GM12875 (cell line): ENCODE data around the gene CRYZL1.
"Not testable (repeated sequence)": the region's sequence is repeated elsewhere in the genome, so short reads cannot be mapped to it uniquely, and the experiment has no call there.

Source experiments
- H3K4me3 ChIP-seq: one replicate; pipeline ENCODE4 v1.5.1; 2011; ENCODE audit warnings: low read depth, low read length, control low read depth
- CTCF ChIP-seq: IDR thresholded peaks from 2 replicates; pipeline ENCODE4 v1.5.1; 2011; ENCODE audit warnings: low read depth, mild to moderate bottlenecking, control low read depth, inconsistent platforms, low read length, moderate library complexity, borderline replicate concordance; ENCODE audit not compliant: insufficient read depth

CRYZL1 gene

GRCh38 chr21:33578214-33578613, 63.3 kb downstream of the CRYZL1 start:
- TF ChIP-seq CTCF = no peak
- no peak overlapping the region for H3K4me3 ChIP-seq

- not testable (repeated sequence) for H3K4me3 ChIP-seq
Measured at GRCh38 chr21:33576741-33577141, 64.8 kb downstream of the CRYZL1 start.

DNA sequence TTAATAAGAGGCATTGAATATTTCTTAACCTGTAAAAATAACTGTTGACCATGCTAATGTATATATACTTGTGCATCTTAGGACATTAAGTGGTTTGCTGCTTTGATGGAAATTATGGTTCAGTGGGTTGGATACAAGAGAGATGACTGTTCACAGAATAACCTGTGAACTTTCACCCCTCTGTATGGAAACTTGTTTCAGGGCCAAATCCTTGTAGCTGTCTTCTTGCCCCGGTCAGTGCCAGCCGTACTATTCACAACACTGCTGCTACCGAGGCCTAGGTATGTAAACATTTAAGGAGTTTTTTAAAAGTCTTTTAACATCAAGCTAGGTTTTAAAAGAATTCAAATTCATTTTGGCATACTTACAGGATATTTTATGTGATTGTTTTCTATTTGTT, 69.2 kb downstream of the CRYZL1 start:
- TF ChIP-seq CTCF = no peak
- no peak overlapping the region for H3K4me3 ChIP-seq

DNA sequence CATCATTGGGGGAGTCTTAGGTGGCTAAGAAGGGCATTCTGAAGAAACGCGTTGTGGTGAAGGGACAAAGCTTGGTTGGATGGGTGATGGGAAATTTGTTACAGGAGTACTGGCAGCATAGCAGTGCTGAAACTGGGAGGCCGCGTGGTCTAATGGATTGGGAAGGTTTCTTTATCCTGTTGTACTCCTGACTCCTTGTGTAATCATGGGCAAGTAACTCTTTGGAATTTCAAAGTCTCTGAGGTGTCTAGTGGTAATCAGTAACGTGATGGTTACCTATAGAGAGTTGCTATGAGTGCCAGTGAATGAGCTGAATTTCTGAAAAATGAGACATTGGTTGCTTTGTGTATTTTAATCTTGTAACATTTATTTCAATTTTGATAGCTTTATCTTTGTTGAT, 71.5 kb downstream of the CRYZL1 start:
- H3K4me3 ChIP-seq = no peak overlapping the region
- no peak for TF ChIP-seq CTCF

GRCh38 chr21:33568448-33568847, 73.1 kb downstream of the CRYZL1 start:
- H3K4me3 ChIP-seq = no peak overlapping the region
- TF ChIP-seq CTCF = no peak

DNA sequence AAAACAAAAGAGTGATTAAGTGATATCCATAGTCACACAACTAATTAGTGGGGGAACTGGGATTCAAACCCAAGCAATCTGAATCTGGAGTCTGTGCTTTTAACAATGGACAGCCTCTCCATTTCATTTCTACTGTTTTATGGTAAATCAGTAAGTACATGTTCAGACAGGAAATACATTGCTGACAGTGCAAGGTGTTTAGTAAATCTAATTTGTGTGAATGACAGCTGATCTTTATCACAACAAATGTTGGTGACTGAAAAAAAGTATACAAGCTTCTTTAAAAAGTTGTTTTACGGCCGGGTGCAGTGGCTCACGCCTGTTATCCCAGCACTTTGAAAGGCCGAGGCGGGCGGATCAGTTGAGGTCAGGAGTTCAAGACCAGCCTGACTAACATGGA, 73.6 kb downstream of the CRYZL1 start:
- H3K4me3 ChIP-seq = no peak overlapping the region
- TF ChIP-seq CTCF = no peak

DNA sequence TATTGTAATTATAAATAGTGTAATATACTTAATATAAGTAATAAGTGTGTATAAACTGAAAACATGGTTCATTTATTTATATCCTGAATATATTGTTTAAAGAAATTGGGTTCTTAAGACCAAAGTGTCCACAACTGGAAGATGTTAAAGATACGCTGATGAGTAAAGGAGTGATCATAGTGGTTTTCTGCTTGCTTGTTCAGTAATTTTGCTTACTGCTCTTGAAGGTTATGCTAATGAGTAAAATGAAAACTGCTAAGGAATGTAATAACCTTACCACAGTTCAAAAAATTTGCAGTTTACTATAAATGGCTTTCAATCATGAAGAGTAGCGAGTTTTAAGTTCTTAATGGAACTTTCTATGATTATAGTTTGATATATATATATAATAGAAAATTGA, 75.0 kb downstream of the CRYZL1 start:
- H3K4me3 ChIP-seq = no peak overlapping the region
- no peak for TF ChIP-seq CTCF

DNA sequence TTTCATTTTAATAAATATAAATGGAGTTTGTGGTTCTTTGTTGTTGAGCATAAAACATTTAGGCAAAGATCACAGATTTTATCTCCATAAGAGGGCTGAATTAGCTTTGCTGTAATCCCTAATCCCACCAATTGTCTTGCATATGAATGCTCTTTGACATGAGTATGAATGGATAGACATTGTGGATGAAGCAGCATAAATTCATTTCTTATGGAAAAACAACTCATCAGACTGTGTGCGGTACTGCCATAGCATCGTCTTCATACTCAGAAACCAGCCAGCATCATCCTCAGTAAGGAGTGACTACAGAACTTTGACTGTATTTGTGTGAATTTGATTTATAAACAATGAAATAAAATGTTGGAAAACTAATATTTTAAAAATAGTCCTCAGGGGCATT, 79.2 kb downstream of the CRYZL1 start:
- no peak for TF ChIP-seq CTCF
- H3K4me3 ChIP-seq = no peak overlapping the region
